CD4-positive, alpha-beta T cell (primary cell): ENCODE measurements around the gene SLC22A24. TPM values are rescaled to one million over a fixed set of nuclear protein-coding genes. Genes with fewer than 3 reads are reported as not detected.

Source experiments
- ATAC-seq: fragments of 200-7000 bp; cut with Tn5 transposase; one replicate; pipeline ENCODE4 v1.10.0; 2022; ENCODE audit warnings: mild to moderate bottlenecking; ENCODE audit not compliant: poor library complexity
- CTCF ChIA-PET: fragments of 350-600 bp; sonication (Branson Sonifier 250); formaldehyde crosslinking; loops from one replicate; lab custom pipeline; 2021; ENCODE audit warnings: antibody characterized with exemption, inconsistent platforms; lab: Charles Lee
- POLR2A ChIA-PET: fragments of 350-600 bp; sonication (Branson Sonifier 250); formaldehyde crosslinking; loops from one replicate; lab custom pipeline; 2021; ENCODE audit warnings: antibody characterized with exemption, inconsistent platforms; lab: Charles Lee
- DNase-seq, 14 experiments: peaks; one replicate each; pipeline ENCODE4 v3.0.0-alpha.2; 2013 to 2020; ENCODE audit warnings: mixed read lengths in 2 of 14
- H3K27ac ChIP-seq, 2 donors: one replicate each; pipeline versions ENCODE4 v1.5.1 to v1.7.0; 2013; ENCODE audit warnings: low read length in 2 of 2, low read depth in 1 of 2, mild to moderate bottlenecking in 1 of 2
- H3K27me3 ChIP-seq, 2 experiments: 1 replicate in 1 of 2; 2 replicates in 1 of 2; pipeline versions ENCODE4 v1.6.1 to v1.7.0; 2013; ENCODE audit warnings: low read length in 2 of 2, control low read depth in 1 of 2, mild to moderate bottlenecking in 1 of 2, moderate library complexity in 1 of 2; ENCODE audit not compliant: insufficient read depth in 2 of 2, control insufficient read depth in 1 of 2
- H3K36me3 ChIP-seq: one replicate; pipeline ENCODE4 v1.6.1; 2013; ENCODE audit warnings: low read length, control low read depth; ENCODE audit not compliant: insufficient read depth
- H3K4me1 ChIP-seq: one replicate; pipeline ENCODE4 v1.6.1; 2013; ENCODE audit warnings: low read length, control low read depth; ENCODE audit not compliant: insufficient read depth
- H3K4me3 ChIP-seq: one replicate; pipeline ENCODE4 v1.5.1; 2013; ENCODE audit warnings: mild to moderate bottlenecking, low read length, moderate library complexity
- H3K9me3 ChIP-seq, 2 experiments: 1 replicate in 1 of 2; 2 replicates in 1 of 2; pipeline versions ENCODE4 v1.6.1 to v1.7.0; 2013; ENCODE audit warnings: low read length in 2 of 2, mild to moderate bottlenecking in 2 of 2, control low read depth in 1 of 2, moderate library complexity in 1 of 2; ENCODE audit not compliant: control insufficient read depth in 1 of 2, insufficient read depth in 1 of 2
- H3K27ac Mint-ChIP-seq: one replicate; pipeline ENCODE4 v1.8.0; 2020; ENCODE audit warnings: mixed read lengths
- H3K27me3 Mint-ChIP-seq: one replicate; pipeline ENCODE4 v1.8.0; 2021; ENCODE audit warnings: mixed read lengths
- H3K36me3 Mint-ChIP-seq: one replicate; pipeline ENCODE4 v1.8.0; 2021; ENCODE audit warnings: low read depth, mixed read lengths
- H3K4me1 Mint-ChIP-seq: one replicate; pipeline ENCODE4 v1.8.0; 2021; ENCODE audit warnings: low read depth, mixed read lengths
- H3K4me3 Mint-ChIP-seq: one replicate; pipeline ENCODE4 v1.8.0; 2020; ENCODE audit warnings: mild to moderate bottlenecking, mixed read lengths
- H3K9me3 Mint-ChIP-seq: one replicate; pipeline ENCODE4 v1.8.0; 2020; ENCODE audit warnings: mixed read lengths
- CTCF ChIP-seq: fragments of 200-600 bp; IDR thresholded peaks from one replicate; pipeline ENCODE4 v1.8.0; 2022; ENCODE audit warnings: antibody characterized with exemption, mild to moderate bottlenecking
- intact Hi-C, 2 experiments: fragments of 100-400 bp; cut with DNase I in 1 of 2; cut with micrococcal nuclease in 1 of 2; formaldehyde crosslinking; loops; one replicate each; pipeline versions ENCODE4 v1.15.1 to v1.9.0; 2023 to 2025; cut with DNase I, micrococcal nuclease
- total RNA-seq, 174 experiments: library from RNA in 2 of 174; stranded (reverse) in 2 of 174; gene quantifications; one replicate each; pipeline ENCODE4 v1.2.3 and lab custom pipeline; 2021 to 2026

Gene SLC22A24
- total RNA-seq, 2 experiments from 2014 or later: not detected

- H3K27me3 ChIP-seq: no peaks in the 10 kb centered on the region
- ChIA-PET POLR2A (no interaction called here), CTCF (no interaction called here)
- H3K4me3 ChIP-seq: no peak overlapping the region
- ATAC-seq (no peak), DNase-seq (no peak)
- intact Hi-C loops: no loop called here
- no peak overlapping the region for H3K27ac Mint-ChIP-seq
- no peaks in the 10 kb centered on the region for H3K36me3 Mint-ChIP-seq
- no peaks in the 10 kb centered on the region for H3K9me3 ChIP-seq
- H3K4me1 Mint-ChIP-seq: no peaks in the 10 kb centered on the region
- no peaks in the 10 kb centered on the region for H3K4me1 ChIP-seq
- peaks cover 22% of the 10 kb centered on the region for H3K27me3 Mint-ChIP-seq
- H3K27ac ChIP-seq: no peak overlapping the region
- no peak for TF ChIP-seq CTCF
- no peaks in the 10 kb centered on the region for H3K36me3 ChIP-seq
- no peak overlapping the region for H3K4me3 Mint-ChIP-seq
- no peaks in the 10 kb centered on the region for H3K9me3 Mint-ChIP-seq
These were observed 2.6 kb upstream of the SLC22A24 start for GRCh38 chr11:63146581-63146980.

DNA sequence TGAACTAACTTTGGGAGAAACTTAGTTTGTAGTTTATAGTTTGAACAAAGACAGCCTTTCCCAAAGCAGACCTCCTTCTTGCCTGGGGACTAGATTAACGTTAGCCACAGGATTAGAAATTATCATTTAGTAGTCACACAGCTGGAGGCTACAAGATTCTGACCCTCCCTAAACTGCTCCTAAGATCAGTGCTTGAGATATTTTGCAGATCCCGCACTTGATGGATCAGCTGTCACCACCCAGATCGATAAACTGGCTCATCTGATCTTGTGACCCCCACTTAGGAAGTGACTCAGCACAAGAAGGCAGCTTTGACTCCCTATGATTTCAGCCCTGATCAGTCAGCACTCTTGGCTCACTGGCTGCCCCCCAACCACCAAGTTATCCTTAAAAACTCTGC lies 1.6 kb downstream of the SLC22A24 start:
- no peaks in the 10 kb centered on the region for H3K9me3 ChIP-seq
- no peak for DNase-seq
- no peak overlapping the region for H3K27ac ChIP-seq
- ChIA-PET CTCF (no interaction called here), POLR2A (no interaction called here)
- intact Hi-C loops: no loop called here
- H3K4me1 ChIP-seq: no peaks in the 10 kb centered on the region
- Mint-ChIP-seq H3K9me3 (no peaks in the 10 kb centered on the region), H3K27ac (no peak overlapping the region), H3K4me3 (no peak overlapping the region), H3K4me1 (no peaks in the 10 kb centered on the region), H3K36me3 (no peaks in the 10 kb centered on the region), H3K27me3 (peaks cover 22% of the 10 kb centered on the region)
- TF ChIP-seq CTCF: no peak
- no peaks in the 10 kb centered on the region for H3K36me3 ChIP-seq
- no peak for ATAC-seq
- H3K4me3 ChIP-seq: no peak overlapping the region
- H3K27me3 ChIP-seq: no peaks in the 10 kb centered on the region

DNA sequence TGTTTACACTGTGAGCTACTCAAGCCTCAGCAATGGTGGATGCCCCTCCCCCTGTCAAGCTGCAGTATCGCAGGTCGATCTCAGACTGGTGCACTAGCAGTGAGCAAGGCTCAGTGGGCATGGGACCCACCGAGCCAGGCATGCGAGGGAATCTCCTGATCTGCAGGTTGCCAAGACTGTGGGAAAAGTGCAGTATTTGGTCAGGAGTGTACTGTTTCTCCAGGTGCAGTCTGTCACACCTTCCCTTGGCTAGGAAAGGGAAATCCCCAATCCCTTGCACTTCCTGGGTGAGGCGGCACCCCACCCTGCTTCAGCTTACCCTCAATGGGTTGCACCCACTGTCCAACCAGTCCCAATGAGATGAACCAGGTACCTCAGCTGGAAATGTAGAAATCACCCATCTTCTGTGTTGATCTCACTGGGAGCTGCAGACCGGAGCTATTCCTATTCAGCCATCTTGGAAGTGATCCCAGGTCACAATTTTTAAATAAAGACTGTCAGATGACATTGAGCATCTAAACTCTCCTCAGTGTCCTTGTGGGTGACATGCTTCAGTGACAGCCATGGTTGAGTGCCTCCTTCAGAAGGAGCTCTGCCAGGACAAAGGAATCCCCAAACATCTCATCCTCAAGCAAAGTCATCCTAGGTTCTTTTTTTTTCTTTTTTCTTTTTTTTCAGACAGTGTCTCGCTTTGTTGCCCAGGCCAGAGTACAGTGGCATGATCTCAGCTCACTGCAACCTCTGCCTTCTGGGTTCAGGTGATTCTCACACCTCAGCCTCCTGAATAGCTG lies 10.8 kb downstream of the SLC22A24 start:
- no peak overlapping the region for H3K27ac ChIP-seq
- H3K27me3 Mint-ChIP-seq: peaks cover 66% of the 10 kb centered on the region
- ChIA-PET POLR2A (no interaction called here), CTCF (no interaction called here)
- no peak for TF ChIP-seq CTCF
- H3K36me3 Mint-ChIP-seq: no peaks in the 10 kb centered on the region
- no peak overlapping the region for H3K4me3 Mint-ChIP-seq
- ATAC-seq: no peak
- H3K27me3 ChIP-seq: peaks cover 6 to 8% of the 10 kb centered on the region in 2 experiments
- no peak overlapping the region for H3K27ac Mint-ChIP-seq
- no peak for DNase-seq
- H3K4me1 Mint-ChIP-seq: no peaks in the 10 kb centered on the region
- no peaks in the 10 kb centered on the region for H3K36me3 ChIP-seq
- intact Hi-C loops: no loop called here
- peaks cover 3% of the 10 kb centered on the region for H3K9me3 Mint-ChIP-seq
- no peak overlapping the region for H3K4me3 ChIP-seq
- H3K9me3 ChIP-seq: no peaks in the 10 kb centered on the region
- H3K4me1 ChIP-seq: no peaks in the 10 kb centered on the region
